Activated naive CD8-positive, alpha-beta T cell (primary cell): Measurements from ENCODE around the gene PRG3.

Source experiments
- H3K27ac Mint-ChIP-seq: one replicate; pipeline ENCODE4 v1.8.0; 2021; ENCODE audit warnings: mixed read lengths
- H3K27me3 Mint-ChIP-seq: one replicate; pipeline ENCODE4 v1.8.0; 2021; ENCODE audit warnings: mixed read lengths
- H3K36me3 Mint-ChIP-seq: one replicate; pipeline ENCODE4 v1.8.0; 2021; ENCODE audit warnings: mixed read lengths
- H3K4me1 Mint-ChIP-seq: one replicate; pipeline ENCODE4 v1.8.0; 2021; ENCODE audit warnings: low read depth, mixed read lengths
- H3K4me3 Mint-ChIP-seq: one replicate; pipeline ENCODE4 v1.8.0; 2021; ENCODE audit warnings: mild to moderate bottlenecking, mixed read lengths
- H3K9me3 Mint-ChIP-seq: one replicate; pipeline ENCODE4 v1.8.0; 2021; ENCODE audit warnings: low read depth, mixed read lengths

The PRG3 gene

GRCh38 chr11:57386178-57386940 is 5.4 kb upstream of the PRG3 start:
- no peak overlapping the region for H3K4me3 Mint-ChIP-seq
- peaks cover 3% of the 10 kb centered on the region for H3K36me3 Mint-ChIP-seq
- H3K4me1 Mint-ChIP-seq, result no peaks in the 10 kb centered on the region
- no peaks in the 10 kb centered on the region for H3K9me3 Mint-ChIP-seq
- no peaks in the 10 kb centered on the region for H3K27me3 Mint-ChIP-seq
- no peak overlapping the region for H3K27ac Mint-ChIP-seq

GRCh38 chr11:57379732-57380131 is 1.2 kb downstream of the PRG3 start:
- no peaks in the 10 kb centered on the region for H3K36me3 Mint-ChIP-seq
- no peaks in the 10 kb centered on the region for H3K4me1 Mint-ChIP-seq
- peaks cover 6% of the 10 kb centered on the region for H3K27me3 Mint-ChIP-seq
- H3K9me3 Mint-ChIP-seq, result no peaks in the 10 kb centered on the region
- no peak overlapping the region for H3K27ac Mint-ChIP-seq
- H3K4me3 Mint-ChIP-seq, result no peak overlapping the region

DNA sequence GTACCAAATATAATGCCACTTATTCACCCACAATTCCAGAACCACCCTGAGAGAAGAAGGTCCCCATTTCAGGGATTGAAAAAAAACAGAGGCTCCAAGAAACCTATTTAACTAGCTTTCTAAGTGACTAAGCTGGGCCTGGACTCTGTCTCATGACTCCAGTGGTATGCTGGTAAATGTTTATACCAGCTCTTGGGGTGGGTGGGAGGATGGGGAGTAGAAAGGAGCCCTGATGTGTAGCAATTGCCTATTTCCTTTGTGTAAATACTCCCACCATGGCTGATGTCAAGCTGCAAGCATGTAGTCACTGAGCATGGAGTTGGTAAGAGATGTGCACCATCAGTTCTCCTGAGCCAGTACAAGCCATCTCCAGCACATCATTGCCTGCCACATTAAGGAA is 2.8 kb downstream of the PRG3 start:
- H3K36me3 Mint-ChIP-seq, result no peaks in the 10 kb centered on the region
- H3K4me3 Mint-ChIP-seq, result no peak overlapping the region
- H3K9me3 Mint-ChIP-seq, result no peaks in the 10 kb centered on the region
- H3K4me1 Mint-ChIP-seq, result no peaks in the 10 kb centered on the region
- H3K27me3 Mint-ChIP-seq, result peaks cover 6% of the 10 kb centered on the region
- H3K27ac Mint-ChIP-seq, result no peak overlapping the region

GRCh38 chr11:57377107-57377506 is 3.8 kb downstream of the PRG3 start:
- Mint-ChIP-seq H3K27me3 (peaks cover 6% of the 10 kb centered on the region), H3K4me1 (no peaks in the 10 kb centered on the region), H3K4me3 (no peak overlapping the region), H3K9me3 (no peaks in the 10 kb centered on the region), H3K27ac (no peak overlapping the region), H3K36me3 (no peaks in the 10 kb centered on the region)

GRCh38 chr11:57376095-57377090 is 4.6 kb downstream of the PRG3 start:
- Mint-ChIP-seq H3K4me1 (no peaks in the 10 kb centered on the region), H3K4me3 (no peak overlapping the region), H3K27ac (no peak overlapping the region), H3K9me3 (no peaks in the 10 kb centered on the region), H3K27me3 (peaks cover 6% of the 10 kb centered on the region), H3K36me3 (no peaks in the 10 kb centered on the region)

DNA sequence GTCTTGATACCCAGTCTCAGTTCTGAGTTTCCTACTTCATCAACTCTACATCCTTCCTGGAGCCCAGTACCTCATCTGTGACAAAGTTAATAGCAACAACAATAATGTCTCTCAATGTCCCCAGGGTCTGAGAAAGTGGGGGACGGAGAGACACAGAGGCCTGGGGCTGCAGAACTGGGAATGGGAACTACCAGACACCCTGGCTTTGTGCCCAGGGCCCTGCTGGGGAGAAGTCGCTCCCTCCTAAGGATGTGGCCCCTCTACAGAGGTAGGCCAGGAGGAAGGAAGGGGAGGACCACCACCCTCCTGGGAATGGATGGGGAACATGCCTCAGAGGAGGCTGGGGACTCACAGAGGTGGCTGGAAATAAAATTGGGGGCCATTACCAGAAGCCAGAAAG is 5.5 kb downstream of the PRG3 start:
- Mint-ChIP-seq H3K27ac (no peak overlapping the region), H3K27me3 (peaks cover 6% of the 10 kb centered on the region), H3K4me3 (no peak overlapping the region)

GRCh38 chr11:57374966-57375365 is 6.0 kb downstream of the PRG3 start:
- Mint-ChIP-seq H3K4me1 (no peaks in the 10 kb centered on the region), H3K9me3 (no peaks in the 10 kb centered on the region), H3K27me3 (peaks cover 6% of the 10 kb centered on the region), H3K36me3 (no peaks in the 10 kb centered on the region), H3K27ac (no peak overlapping the region), H3K4me3 (no peak overlapping the region)

More for the DNA sequence above, 5.5 kb downstream of the PRG3 start:
- H3K36me3 Mint-ChIP-seq, result no peaks in the 10 kb centered on the region
- H3K9me3 Mint-ChIP-seq, result no peaks in the 10 kb centered on the region
- H3K4me1 Mint-ChIP-seq, result no peaks in the 10 kb centered on the region

DNA sequence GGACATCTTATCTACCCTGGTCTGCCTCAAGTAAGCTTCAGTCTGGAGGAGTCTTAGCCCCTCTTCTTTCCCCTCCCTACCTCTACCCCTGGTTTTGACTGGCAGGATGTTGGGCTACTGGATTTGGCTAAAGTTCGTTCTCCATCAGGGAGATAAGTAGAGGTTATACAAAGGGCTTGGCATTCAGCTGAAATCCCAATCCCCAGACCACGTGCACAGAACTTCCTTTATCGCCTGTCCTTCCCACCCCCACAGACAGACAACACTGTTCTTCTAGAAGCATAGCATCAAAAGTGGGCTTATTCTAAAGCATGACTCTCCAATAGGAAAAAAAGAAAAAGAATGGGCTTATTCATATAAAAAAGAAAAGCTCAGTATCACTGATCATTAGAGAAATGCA is 7.8 kb downstream of the PRG3 start:
- no peak overlapping the region for H3K4me3 Mint-ChIP-seq
- no peaks in the 10 kb centered on the region for H3K36me3 Mint-ChIP-seq
- H3K4me1 Mint-ChIP-seq, result no peaks in the 10 kb centered on the region
- H3K27me3 Mint-ChIP-seq, result peaks cover 3% of the 10 kb centered on the region
- no peak overlapping the region for H3K27ac Mint-ChIP-seq
- H3K9me3 Mint-ChIP-seq, result no peaks in the 10 kb centered on the region

DNA sequence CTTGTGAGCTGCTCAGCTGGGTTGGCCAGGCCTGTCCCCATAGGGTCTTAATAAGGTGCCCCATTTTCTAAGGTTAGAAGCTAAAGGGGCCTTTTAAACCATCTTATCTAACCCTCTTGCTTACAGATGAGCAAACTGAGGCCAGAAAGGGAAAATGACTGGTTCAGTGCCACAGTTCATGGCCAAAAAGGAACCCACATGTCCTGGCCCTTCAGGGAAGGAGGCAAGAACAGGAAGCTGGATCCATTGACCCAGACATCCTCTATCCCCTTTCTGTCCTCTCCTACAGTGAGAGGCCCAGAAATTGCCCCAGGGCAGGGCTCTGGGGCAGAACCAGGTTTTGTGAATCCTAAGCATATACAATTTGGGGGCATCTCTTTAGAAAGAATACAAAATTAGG is 10.0 kb downstream of the PRG3 start:
- H3K27me3 Mint-ChIP-seq, result no peaks in the 10 kb centered on the region
- H3K36me3 Mint-ChIP-seq, result no peaks in the 10 kb centered on the region
- no peak overlapping the region for H3K27ac Mint-ChIP-seq
- no peak overlapping the region for H3K4me3 Mint-ChIP-seq
- H3K4me1 Mint-ChIP-seq, result no peaks in the 10 kb centered on the region
- no peaks in the 10 kb centered on the region for H3K9me3 Mint-ChIP-seq

DNA sequence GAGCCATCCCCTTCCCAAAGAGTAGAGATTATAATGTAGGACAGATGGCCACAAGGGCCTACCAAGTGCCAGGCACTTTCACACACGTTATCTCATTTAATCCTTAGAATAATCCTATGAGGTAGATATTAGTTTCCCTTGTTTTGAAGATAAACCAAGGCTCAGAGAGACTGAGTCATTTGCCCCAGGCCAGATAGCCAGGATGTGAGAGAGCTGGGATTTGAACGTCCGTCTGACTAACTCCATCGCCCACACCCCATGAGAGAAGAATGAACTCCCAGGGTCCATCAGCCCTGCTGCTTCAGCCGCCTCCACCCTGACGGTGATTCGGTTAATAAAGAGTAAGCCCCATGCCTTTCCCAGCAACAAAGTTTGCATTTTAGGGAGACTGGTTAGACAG is 10.7 kb downstream of the PRG3 start:
- no peak overlapping the region for H3K4me3 Mint-ChIP-seq

GRCh38 chr11:57368845-57369232 is 12.1 kb downstream of the PRG3 start:
- H3K9me3 Mint-ChIP-seq, result no peaks in the 10 kb centered on the region
- no peak overlapping the region for H3K27ac Mint-ChIP-seq
- no peak overlapping the region for H3K4me3 Mint-ChIP-seq
- H3K4me1 Mint-ChIP-seq, result no peaks in the 10 kb centered on the region
- H3K27me3 Mint-ChIP-seq, result no peaks in the 10 kb centered on the region
- H3K36me3 Mint-ChIP-seq, result no peaks in the 10 kb centered on the region

More for the DNA sequence above, 10.7 kb downstream of the PRG3 start:
- Mint-ChIP-seq H3K27me3 (no peaks in the 10 kb centered on the region), H3K27ac (no peak overlapping the region), H3K9me3 (no peaks in the 10 kb centered on the region), H3K4me1 (no peaks in the 10 kb centered on the region), H3K36me3 (no peaks in the 10 kb centered on the region)

GRCh38 chr11:57368106-57368844 is 12.7 kb downstream of the PRG3 start:
- no peaks in the 10 kb centered on the region for H3K4me1 Mint-ChIP-seq
- H3K27ac Mint-ChIP-seq, result no peak overlapping the region
- H3K4me3 Mint-ChIP-seq, result no peak overlapping the region
- H3K27me3 Mint-ChIP-seq, result no peaks in the 10 kb centered on the region
- H3K9me3 Mint-ChIP-seq, result no peaks in the 10 kb centered on the region
- no peaks in the 10 kb centered on the region for H3K36me3 Mint-ChIP-seq

DNA sequence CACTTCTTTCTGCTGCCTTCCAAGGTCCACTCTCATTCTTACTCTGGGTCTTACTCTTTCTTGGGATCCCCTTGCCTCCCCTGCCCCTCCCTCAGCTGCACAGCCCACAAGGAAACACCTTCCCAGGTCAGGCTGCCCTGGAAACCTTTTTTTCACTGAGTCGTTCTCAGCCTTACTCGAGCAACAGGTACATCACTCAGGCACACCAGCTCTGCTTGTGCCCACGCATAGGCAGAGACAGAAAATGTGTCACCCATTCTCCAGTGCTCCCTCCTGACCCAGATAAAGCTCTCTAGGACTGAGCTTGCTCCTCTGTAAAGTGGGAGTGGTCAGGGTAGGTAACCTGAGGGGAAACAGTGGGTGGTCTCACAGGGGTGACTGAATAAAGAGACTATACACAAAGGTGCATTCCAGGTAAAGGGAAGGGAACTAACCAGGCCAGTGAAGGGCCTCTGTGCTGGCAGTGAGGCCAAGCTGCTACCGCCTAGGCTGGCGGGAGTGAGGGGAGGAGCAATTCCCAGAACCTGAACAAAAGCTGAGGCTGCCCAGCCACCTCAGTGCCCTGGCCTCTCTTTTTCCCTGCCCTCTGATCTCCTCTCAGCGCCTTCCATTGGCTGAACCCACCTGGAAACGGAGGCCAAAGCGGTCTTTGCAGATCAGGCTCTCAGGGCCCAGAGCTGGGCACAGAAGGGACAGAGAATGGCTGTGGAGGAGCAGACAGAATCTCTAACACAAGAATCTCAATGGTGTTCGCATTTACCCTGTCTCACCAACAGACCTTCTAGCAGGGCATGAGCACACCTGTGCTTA is 15.9 kb downstream of the PRG3 start:
- Mint-ChIP-seq H3K27me3 (peaks cover 3% of the 10 kb centered on the region), H3K4me1 (no peaks in the 10 kb centered on the region), H3K36me3 (no peaks in the 10 kb centered on the region), H3K27ac (no peak overlapping the region), H3K9me3 (no peaks in the 10 kb centered on the region), H3K4me3 (no peak overlapping the region)
